ENCODE measurements around the gene ZNF267.
"Not testable (repeated sequence)": the region's sequence is repeated elsewhere in the genome, so short reads cannot be mapped to it uniquely, and the experiment has no call there.

ZNF267 gene

GRCh38 chr16:31920373-31920772 lies 46.8 kb downstream of the ZNF267 start:
- Histone ChIP-seq H2AFZ (ENCODE audit: low read length) (no peak overlapping the region), H2AK5ac (ENCODE audit: low read depth, low read length) (no peak overlapping the region), H3K18ac (ENCODE audit: low read length) (no peak overlapping the region), H2BK15ac (ENCODE audit: low read length) (no peak overlapping the region), H3K36me3 (replicated peaks in 1 of 2; ENCODE audit: control insufficient read depth in 2 of 2, insufficient read depth in 2 of 2, low read length in 2 of 2) (peaks cover 6 to 32% of the 10 kb centered on the region in 2 donors), H2BK5ac (ENCODE audit: low read length) (no peak overlapping the region), H3K4me2 (ENCODE audit: insufficient read depth, low read length, poor library complexity, severe bottlenecking) (no peak overlapping the region), H3K4me3 (ENCODE audit: low read length in 2 of 2) (no peak overlapping the region), H3K4ac (ENCODE audit: low read length) (no peak overlapping the region), H2BK120ac (ENCODE audit: low read depth, low read length) (no peak overlapping the region), H4K8ac (ENCODE audit: low read depth, low read length) (no peak overlapping the region), H2BK12ac (ENCODE audit: low read length) (no peak overlapping the region), H3K27me3 (ENCODE audit: control insufficient read depth in 3 of 3, insufficient read depth in 3 of 3, low read depth in 1 of 3, low read length in 3 of 3) (no peaks in the 10 kb centered on the region), H3K79me1 (ENCODE audit: low read depth, low read length) (no peaks in the 10 kb centered on the region), H3K23ac (ENCODE audit: low read depth, low read length, poor library complexity) (no peak overlapping the region), H4K91ac (ENCODE audit: low read depth, low read length, poor library complexity) (no peak overlapping the region), H3K9me3 (replicated peaks in 1 of 2; ENCODE audit: control insufficient read depth in 2 of 2, insufficient read depth in 1 of 2, low read depth in 1 of 2, low read length in 2 of 2) (peaks cover 21 to 48% of the 10 kb centered on the region in 2 donors), H3K9ac (ENCODE audit: low read depth, low read length, poor library complexity) (no peak overlapping the region), H3K14ac (ENCODE audit: low read length) (no peak overlapping the region), H3K27ac (replicated peaks; ENCODE audit: low read length) (no peak overlapping the region), H3K4me1 (ENCODE audit: control insufficient read depth in 2 of 2, insufficient read depth in 1 of 2, low read depth in 1 of 2, low read length in 2 of 2) (no peaks in the 10 kb centered on the region)
- no peak for DNase-seq (ENCODE audit: low spot score)
- no CpG with 5 or more reads among the region's 2 CpGs for WGBS, 2 donors (ENCODE audit: extremely low coverage in 2 of 2, insufficient read length in 2 of 2, insufficient replicate concordance in 1 of 2)

DNA sequence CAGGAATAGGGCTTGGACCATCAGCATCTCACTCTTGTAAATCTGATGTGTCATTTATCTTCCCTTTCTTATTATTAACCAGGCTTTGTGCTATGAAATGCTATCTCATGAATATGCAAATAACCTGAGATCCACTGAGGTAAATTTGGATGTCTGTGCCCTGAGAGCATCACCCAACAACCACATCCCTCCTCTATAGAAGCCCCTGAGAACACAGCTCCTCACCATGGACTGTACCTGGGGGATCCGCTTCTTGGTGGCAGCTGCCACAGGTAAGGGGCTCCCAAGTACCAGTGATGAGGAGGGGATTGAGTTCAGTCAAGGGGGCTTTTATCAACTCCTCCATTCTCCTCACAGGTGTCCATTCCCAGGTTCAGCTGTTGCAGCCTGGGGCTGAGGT lies 78.2 kb downstream of the ZNF267 start:
- H3K23ac ChIP-seq (ENCODE audit: low read depth, low read length, poor library complexity); H3K4ac ChIP-seq (ENCODE audit: low read length); H3K79me1 ChIP-seq (ENCODE audit: low read depth, low read length); H2BK15ac ChIP-seq (ENCODE audit: low read length); H3K27me3 ChIP-seq (ENCODE audit: control insufficient read depth in 3 of 3, insufficient read depth in 3 of 3, low read depth in 1 of 3, low read length in 3 of 3); H3K4me1 ChIP-seq (ENCODE audit: control insufficient read depth in 2 of 2, insufficient read depth in 1 of 2, low read depth in 1 of 2, low read length in 2 of 2); H3K9me3 ChIP-seq (replicated peaks in 1 of 2; ENCODE audit: control insufficient read depth in 2 of 2, insufficient read depth in 1 of 2, low read depth in 1 of 2, low read length in 2 of 2); H3K4me3 ChIP-seq (ENCODE audit: low read length in 2 of 2); DNase-seq (ENCODE audit: low spot score); H2BK120ac ChIP-seq (ENCODE audit: low read depth, low read length); H2BK12ac ChIP-seq (ENCODE audit: low read length); H2BK5ac ChIP-seq (ENCODE audit: low read length); H4K8ac ChIP-seq (ENCODE audit: low read depth, low read length); H3K9ac ChIP-seq (ENCODE audit: low read depth, low read length, poor library complexity); H3K36me3 ChIP-seq (replicated peaks in 1 of 2; ENCODE audit: control insufficient read depth in 2 of 2, insufficient read depth in 2 of 2, low read length in 2 of 2); H2AFZ ChIP-seq (ENCODE audit: low read length); H3K14ac ChIP-seq (ENCODE audit: low read length); H4K91ac ChIP-seq (ENCODE audit: low read depth, low read length, poor library complexity); H3K4me2 ChIP-seq (ENCODE audit: insufficient read depth, low read length, poor library complexity, severe bottlenecking); H3K18ac ChIP-seq (ENCODE audit: low read length); H2AK5ac ChIP-seq (ENCODE audit: low read depth, low read length); H3K27ac ChIP-seq (replicated peaks; ENCODE audit: low read length): not testable (repeated sequence)
- WGBS, 2 donors (ENCODE audit: extremely low coverage in 2 of 2, insufficient read length in 2 of 2, insufficient replicate concordance in 1 of 2): no CpG with 5 or more reads among the region's 1 CpG

- H2AK5ac ChIP-seq (ENCODE audit: low read depth, low read length); H3K9me3 ChIP-seq (replicated peaks in 1 of 2; ENCODE audit: control insufficient read depth in 2 of 2, insufficient read depth in 1 of 2, low read depth in 1 of 2, low read length in 2 of 2); H3K27ac ChIP-seq (replicated peaks; ENCODE audit: low read length); H2BK12ac ChIP-seq (ENCODE audit: low read length); H3K4me1 ChIP-seq (ENCODE audit: control insufficient read depth in 2 of 2, insufficient read depth in 1 of 2, low read depth in 1 of 2, low read length in 2 of 2); H3K4ac ChIP-seq (ENCODE audit: low read length); DNase-seq (ENCODE audit: low spot score); H2AFZ ChIP-seq (ENCODE audit: low read length); H3K4me3 ChIP-seq (ENCODE audit: low read length in 2 of 2); H3K79me1 ChIP-seq (ENCODE audit: low read depth, low read length); H3K4me2 ChIP-seq (ENCODE audit: insufficient read depth, low read length, poor library complexity, severe bottlenecking); H3K14ac ChIP-seq (ENCODE audit: low read length); H3K27me3 ChIP-seq (ENCODE audit: control insufficient read depth in 3 of 3, insufficient read depth in 3 of 3, low read depth in 1 of 3, low read length in 3 of 3); H3K9ac ChIP-seq (ENCODE audit: low read depth, low read length, poor library complexity); H2BK15ac ChIP-seq (ENCODE audit: low read length); H2BK120ac ChIP-seq (ENCODE audit: low read depth, low read length); H3K36me3 ChIP-seq (replicated peaks in 1 of 2; ENCODE audit: control insufficient read depth in 2 of 2, insufficient read depth in 2 of 2, low read length in 2 of 2); H2BK5ac ChIP-seq (ENCODE audit: low read length); H3K23ac ChIP-seq (ENCODE audit: low read depth, low read length, poor library complexity); H3K18ac ChIP-seq (ENCODE audit: low read length); H4K8ac ChIP-seq (ENCODE audit: low read depth, low read length); H4K91ac ChIP-seq (ENCODE audit: low read depth, low read length, poor library complexity): not testable (repeated sequence)
- no CpG with 5 or more reads among the region's 3 CpGs for WGBS, 2 donors (ENCODE audit: extremely low coverage in 2 of 2, insufficient read length in 2 of 2, insufficient replicate concordance in 1 of 2)
Measured at GRCh38 chr16:31952206-31952605, 78.6 kb downstream of the ZNF267 start.

DNA sequence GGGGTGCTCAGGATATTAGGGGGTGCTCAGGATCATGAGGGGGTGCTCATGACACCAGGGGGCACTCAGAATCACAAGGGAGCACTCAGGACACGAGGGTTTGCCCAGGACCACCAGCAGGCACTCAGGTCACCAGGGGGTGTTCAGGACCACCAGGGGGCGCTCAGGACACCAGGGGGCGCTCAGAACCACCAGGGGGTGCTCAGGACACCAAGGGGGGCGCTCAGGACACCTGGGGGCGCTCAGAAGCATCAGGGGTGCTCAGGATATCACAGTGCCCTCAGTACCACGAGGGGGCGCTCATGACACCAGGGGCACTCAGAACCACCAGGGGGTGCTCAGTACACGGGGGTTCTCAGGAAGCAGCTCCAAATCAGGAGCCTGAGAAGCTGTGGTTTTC lies 82.6 kb downstream of the ZNF267 start:
- H3K4me2 ChIP-seq (ENCODE audit: insufficient read depth, low read length, poor library complexity, severe bottlenecking); H4K91ac ChIP-seq (ENCODE audit: low read depth, low read length, poor library complexity); H4K8ac ChIP-seq (ENCODE audit: low read depth, low read length); H2BK120ac ChIP-seq (ENCODE audit: low read depth, low read length); H3K36me3 ChIP-seq (replicated peaks in 1 of 2; ENCODE audit: control insufficient read depth in 2 of 2, insufficient read depth in 2 of 2, low read length in 2 of 2); H2BK12ac ChIP-seq (ENCODE audit: low read length); H3K9ac ChIP-seq (ENCODE audit: low read depth, low read length, poor library complexity); H3K27me3 ChIP-seq (ENCODE audit: control insufficient read depth in 3 of 3, insufficient read depth in 3 of 3, low read depth in 1 of 3, low read length in 3 of 3); H2BK15ac ChIP-seq (ENCODE audit: low read length); DNase-seq (ENCODE audit: low spot score); H3K14ac ChIP-seq (ENCODE audit: low read length); H2BK5ac ChIP-seq (ENCODE audit: low read length); H2AK5ac ChIP-seq (ENCODE audit: low read depth, low read length); H2AFZ ChIP-seq (ENCODE audit: low read length); H3K79me1 ChIP-seq (ENCODE audit: low read depth, low read length); H3K4me1 ChIP-seq (ENCODE audit: control insufficient read depth in 2 of 2, insufficient read depth in 1 of 2, low read depth in 1 of 2, low read length in 2 of 2); H3K23ac ChIP-seq (ENCODE audit: low read depth, low read length, poor library complexity); H3K18ac ChIP-seq (ENCODE audit: low read length); H3K4me3 ChIP-seq (ENCODE audit: low read length in 2 of 2); H3K9me3 ChIP-seq (replicated peaks in 1 of 2; ENCODE audit: control insufficient read depth in 2 of 2, insufficient read depth in 1 of 2, low read depth in 1 of 2, low read length in 2 of 2); H3K27ac ChIP-seq (replicated peaks; ENCODE audit: low read length); H3K4ac ChIP-seq (ENCODE audit: low read length): not testable (repeated sequence)
- no CpG with 5 or more reads among the region's 8 CpGs for WGBS, 2 donors (ENCODE audit: extremely low coverage in 2 of 2, insufficient read length in 2 of 2, insufficient replicate concordance in 1 of 2)

All from neuronal stem cell (in vitro differentiated cells).